OCI-M2 (cell line): ENCODE measurements around the gene SKP2.
A peak's percentile ranks its signal among the peaks of the same experiment; 100 is the strongest.
"Not testable (repeated sequence)": the region's sequence is repeated elsewhere in the genome, so short reads cannot be mapped to it uniquely, and the experiment has no call there.

Experiments
- DNase-seq: peaks from one replicate; lab custom pipeline; 2025; ENCODE audit not compliant: unreplicated experiment; lab: John Stamatoyannopoulos, UW

Gene SKP2

GRCh38 chr5:36151434-36152323 lies at the start of gene SKP2, which contains the start of gene LMBRD2:
Gene SKP2, plus strand, starts transcription at chr5:36152111. Its CDS starts 152 bp downstream, at chr5:36152263.
Gene LMBRD2, minus strand, starts transcription at chr5:36151887. Its CDS starts 8,538 bp downstream, at chr5:36143349.
- peak; percentile 67 for DNase-seq

DNA sequence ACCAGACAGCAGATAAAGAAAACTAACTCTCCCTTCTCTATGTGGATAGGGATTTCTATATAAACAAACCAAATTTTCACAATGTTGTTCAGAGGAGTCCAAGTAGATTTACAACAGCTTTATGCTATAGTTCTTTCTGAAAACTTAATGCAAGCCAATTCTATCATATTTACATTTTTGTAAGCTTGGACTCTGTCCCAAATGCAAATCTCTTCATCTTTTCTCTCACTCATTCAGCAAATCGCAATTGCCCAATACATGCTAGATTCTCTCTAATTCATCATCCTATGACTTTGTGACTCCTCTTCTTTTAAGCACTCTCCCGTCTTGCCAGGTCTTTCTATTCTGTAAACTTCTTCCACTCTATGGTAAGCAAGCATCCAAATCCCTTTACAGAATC lies 46.1 kb upstream of the SKP2 start:
- DNase-seq = no peak

- no peak for DNase-seq
Observed at GRCh38 chr5:36108758-36109460, 43.0 kb upstream of the SKP2 start.

- no peak for DNase-seq
Observed at GRCh38 chr5:36111238-36111637, 40.7 kb upstream of the SKP2 start.

DNA sequence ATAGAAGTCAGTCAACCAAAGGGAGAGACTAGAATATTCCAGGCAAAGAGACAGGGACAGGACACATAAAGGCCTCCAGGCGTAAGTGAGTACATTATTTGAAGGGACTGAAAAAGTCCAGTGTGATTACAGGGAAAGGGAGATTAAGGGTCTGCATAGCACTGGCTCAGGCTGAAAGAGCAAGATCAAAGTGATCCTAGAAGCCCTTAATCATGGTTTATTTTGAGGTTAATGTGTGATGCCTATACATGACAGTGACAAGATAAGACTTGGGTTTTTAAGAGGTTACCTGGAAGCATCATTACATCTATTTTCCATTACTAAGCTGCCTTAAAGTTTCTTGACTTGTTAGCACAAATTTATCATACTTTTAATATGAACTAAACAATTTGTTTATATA lies 26.0 kb upstream of the SKP2 start:
- no peak for DNase-seq

GRCh38 chr5:36128795-36129194 lies 23.1 kb upstream of the SKP2 start:
- no peak for DNase-seq

DNA sequence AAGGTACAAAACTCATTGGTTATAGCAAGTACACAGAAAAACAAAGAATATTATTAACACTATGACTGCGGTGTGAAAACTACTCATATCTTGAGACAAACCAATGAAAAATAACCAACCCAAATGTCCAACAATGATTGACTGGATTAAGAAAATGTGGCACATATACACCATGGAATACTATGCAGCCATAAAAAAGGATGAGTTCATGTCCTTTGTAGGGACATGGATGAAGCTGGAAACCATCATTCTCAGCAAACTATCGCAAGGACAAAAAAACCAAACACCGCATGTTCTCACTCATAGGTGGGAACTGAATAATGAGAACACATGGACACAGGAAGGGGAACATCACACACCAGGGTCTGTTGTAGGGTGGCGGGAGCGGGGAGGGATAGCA lies 22.2 kb upstream of the SKP2 start:
- not testable (repeated sequence) for DNase-seq

GRCh38 chr5:36133009-36133408 lies 18.9 kb upstream of the SKP2 start:
- DNase-seq = not testable (repeated sequence)

GRCh38 chr5:36135988-36136387 lies 15.9 kb upstream of the SKP2 start:
- DNase-seq = no peak

GRCh38 chr5:36136581-36136980 lies 15.3 kb upstream of the SKP2 start:
- no peak for DNase-seq

- no peak for DNase-seq
Observed at GRCh38 chr5:36138900-36139683, 12.8 kb upstream of the SKP2 start.

- no peak for DNase-seq
Observed at GRCh38 chr5:36145311-36145710, 6.6 kb upstream of the SKP2 start.

- no peak for DNase-seq
Observed at GRCh38 chr5:36146390-36146789, 5.5 kb upstream of the SKP2 start.

DNA sequence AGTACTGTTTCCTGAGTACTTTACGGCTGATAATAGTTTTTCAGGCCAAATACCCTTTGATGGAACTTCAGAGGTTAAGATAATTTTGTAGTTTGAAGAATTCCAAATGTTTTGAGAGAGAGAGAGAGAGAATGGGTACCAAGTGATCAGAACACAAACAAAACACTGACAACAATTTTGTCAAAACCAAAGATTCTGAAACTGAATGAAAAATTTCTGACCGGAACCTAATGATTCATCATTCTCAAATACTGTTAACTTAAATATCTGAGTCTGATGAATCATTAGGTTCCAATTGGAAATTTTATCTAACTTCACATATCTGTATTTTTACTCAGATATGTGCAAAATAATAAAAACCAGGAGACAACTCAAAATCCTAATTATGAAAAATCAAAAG lies 4.2 kb upstream of the SKP2 start:
- no peak for DNase-seq

- no peak for DNase-seq
Observed at GRCh38 chr5:36150676-36151433, 1.1 kb upstream of the SKP2 start.

GRCh38 chr5:36152324-36153297 lies 700 bp downstream of the SKP2 start:
- DNase-seq = no peak

GRCh38 chr5:36153298-36153677 lies 1.4 kb downstream of the SKP2 start:
- no peak for DNase-seq

DNA sequence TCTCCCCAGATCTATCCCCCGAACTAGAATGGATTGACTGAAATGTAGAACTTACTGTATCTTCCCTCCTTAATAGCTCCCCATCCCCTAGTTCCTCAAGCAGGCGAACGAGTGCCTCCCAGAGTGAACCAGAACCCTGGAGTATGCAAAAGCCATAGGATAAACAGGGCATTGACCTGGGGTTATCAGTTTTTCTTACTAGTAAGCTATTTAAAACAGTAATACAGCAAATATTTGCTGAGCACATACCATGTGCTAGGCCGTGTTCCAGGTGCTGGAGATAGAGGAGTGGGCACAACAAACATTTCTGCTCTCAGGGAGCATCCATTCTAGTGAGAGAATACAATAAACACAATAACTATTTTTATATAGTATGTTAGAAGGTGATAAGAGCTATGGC lies 1.8 kb downstream of the SKP2 start:
- no peak for DNase-seq

GRCh38 chr5:36155291-36155690 lies 3.4 kb downstream of the SKP2 start:
- no peak for DNase-seq
